HUES48 (cell line): ENCODE data around the gene OR2A2.

Source experiments
- H3K27ac ChIP-seq: one replicate; pipeline ENCODE4 v1.7.0; 2013; ENCODE audit warnings: low read depth, low read length, inconsistent platforms
- H3K27me3 ChIP-seq: 2 replicates; pipeline ENCODE4 v1.6.1; 2013; ENCODE audit warnings: mild to moderate bottlenecking, low read length; ENCODE audit not compliant: control insufficient read depth, insufficient read depth
- H3K36me3 ChIP-seq: 2 replicates; pipeline ENCODE4 v1.6.1; 2013; ENCODE audit warnings: low read length; ENCODE audit not compliant: control insufficient read depth, insufficient read depth
- H3K4me1 ChIP-seq: 2 replicates; pipeline ENCODE4 v1.6.1; 2013; ENCODE audit warnings: mild to moderate bottlenecking, low read length; ENCODE audit not compliant: control insufficient read depth, insufficient read depth
- H3K4me3 ChIP-seq: 2 replicates; pipeline ENCODE4 v1.5.1; 2013; ENCODE audit warnings: mild to moderate bottlenecking, low read depth, low read length
- H3K9ac ChIP-seq: 2 replicates; pipeline ENCODE4 v1.6.1; 2013; ENCODE audit warnings: mild to moderate bottlenecking, low read depth, low read length, moderate library complexity
- H3K9me3 ChIP-seq: 2 replicates; pipeline ENCODE4 v1.6.1; 2013; ENCODE audit warnings: low read length; ENCODE audit not compliant: control insufficient read depth, insufficient read depth

OR2A2 gene, protein sequence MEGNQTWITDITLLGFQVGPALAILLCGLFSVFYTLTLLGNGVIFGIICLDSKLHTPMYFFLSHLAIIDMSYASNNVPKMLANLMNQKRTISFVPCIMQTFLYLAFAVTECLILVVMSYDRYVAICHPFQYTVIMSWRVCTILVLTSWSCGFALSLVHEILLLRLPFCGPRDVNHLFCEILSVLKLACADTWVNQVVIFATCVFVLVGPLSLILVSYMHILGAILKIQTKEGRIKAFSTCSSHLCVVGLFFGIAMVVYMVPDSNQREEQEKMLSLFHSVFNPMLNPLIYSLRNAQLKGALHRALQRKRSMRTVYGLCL

DNA sequence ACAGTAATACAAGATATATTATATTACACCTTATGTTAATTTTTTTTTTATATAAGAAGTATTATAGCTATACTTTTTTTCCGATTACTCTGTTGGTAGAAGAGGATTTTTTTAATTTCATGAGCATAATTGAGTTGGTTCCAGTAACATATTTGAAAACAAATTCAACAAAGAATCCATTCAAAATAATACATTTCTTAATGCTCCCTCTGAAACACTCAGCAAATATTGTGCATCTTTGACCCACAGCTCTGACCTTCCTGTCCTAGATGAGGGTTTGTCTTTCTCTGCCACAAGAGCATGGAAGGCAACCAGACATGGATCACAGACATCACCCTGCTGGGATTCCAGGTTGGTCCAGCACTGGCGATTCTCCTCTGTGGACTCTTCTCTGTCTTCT lies at the start of gene OR2A2:
Gene OR2A2, plus strand, starts transcription at position 301 of the 400 bp plus-strand sequence. Its CDS starts 0 bp downstream, at position 301.
- Histone ChIP-seq H3K4me1 (no peaks in the 10 kb centered on the region), H3K4me3 (no peak within 1 kb of the TSS), H3K27me3 (no peaks in the 10 kb centered on the region), H3K9ac (no peak within 1 kb of the TSS), H3K36me3 (no peaks in the 10 kb centered on the region), H3K27ac (no peak within 1 kb of the TSS), H3K9me3 (no peaks in the 10 kb centered on the region)

DNA sequence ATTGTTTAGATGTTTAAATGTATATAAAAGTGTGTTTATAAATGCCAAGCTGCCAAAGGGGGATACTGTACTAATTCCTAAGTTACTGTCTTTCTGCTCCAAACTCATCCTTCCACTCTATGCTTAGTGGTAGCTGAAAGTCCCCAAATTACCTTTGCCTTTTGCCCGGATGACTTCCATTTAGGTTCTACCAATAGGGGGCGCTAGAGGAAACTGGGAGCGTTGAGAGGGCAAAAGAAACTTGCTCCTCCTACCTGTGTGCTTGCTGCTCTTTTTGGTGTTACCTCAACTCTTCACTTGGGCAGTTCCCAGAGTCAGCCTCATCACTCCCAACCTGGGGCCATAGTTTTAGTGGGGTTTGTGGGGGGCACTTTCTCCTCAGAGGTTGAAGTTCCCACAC lies 45.7 kb upstream of the OR2A2 start:
- no peaks in the 10 kb centered on the region for H3K27me3 ChIP-seq
- no peak overlapping the region for H3K27ac ChIP-seq
- no peaks in the 10 kb centered on the region for H3K36me3 ChIP-seq
- no peaks in the 10 kb centered on the region; the same call in 1 of the 2 replicates for H3K9me3 ChIP-seq
- no peak overlapping the region for H3K4me3 ChIP-seq
- H3K9ac ChIP-seq = no peak overlapping the region
- no peaks in the 10 kb centered on the region for H3K4me1 ChIP-seq

GRCh38 chr7:144069511-144069910 lies 39.9 kb upstream of the OR2A2 start, which contains the start of gene OR2A25:
TSS of gene OR2A25 (plus strand) at chr7:144069811. CDS start at chr7:144074220, 4,409 bp downstream.
- no peaks in the 10 kb centered on the region for H3K4me1 ChIP-seq
- no peaks in the 10 kb centered on the region for H3K36me3 ChIP-seq
- H3K27ac ChIP-seq = no peak within 1 kb of the TSS
- no peak within 1 kb of the TSS for H3K4me3 ChIP-seq
- no peaks in the 10 kb centered on the region for H3K9me3 ChIP-seq
- H3K9ac ChIP-seq = no peak within 1 kb of the TSS
- no peaks in the 10 kb centered on the region for H3K27me3 ChIP-seq

- Histone ChIP-seq H3K27ac (no peak overlapping the region), H3K4me1 (no peaks in the 10 kb centered on the region), H3K27me3 (no peaks in the 10 kb centered on the region), H3K4me3 (no peak overlapping the region), H3K36me3 (no peaks in the 10 kb centered on the region), H3K9me3 (no peaks in the 10 kb centered on the region), H3K9ac (no peak overlapping the region)
Observed at GRCh38 chr7:144069953-144070352, 39.4 kb upstream of the OR2A2 start.

- Histone ChIP-seq H3K27ac (no peak overlapping the region), H3K4me1 (no peaks in the 10 kb centered on the region), H3K27me3 (no peaks in the 10 kb centered on the region), H3K9ac (no peak overlapping the region), H3K9me3 (no peaks in the 10 kb centered on the region), H3K4me3 (no peak overlapping the region), H3K36me3 (no peaks in the 10 kb centered on the region)
Observed at GRCh38 chr7:144074374-144074773, 35.0 kb upstream of the OR2A2 start.

DNA sequence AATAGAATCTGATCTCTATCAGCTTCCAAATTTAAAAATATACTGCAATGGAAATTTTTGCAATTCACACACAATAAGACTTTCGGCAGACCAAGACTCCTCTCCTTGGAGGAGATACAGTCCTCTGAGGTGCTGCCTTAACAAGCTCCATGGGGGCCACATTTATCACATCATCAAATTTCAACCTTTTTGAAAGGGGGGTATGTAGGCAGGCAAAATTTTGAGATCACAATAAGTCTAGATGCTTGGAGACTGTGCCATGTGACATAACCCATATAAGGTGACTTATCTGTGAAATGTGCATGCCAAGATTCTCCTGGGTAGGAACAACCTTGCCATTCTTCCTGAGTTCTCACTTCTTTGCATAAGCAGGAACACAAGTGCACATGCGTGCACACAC lies 23.4 kb upstream of the OR2A2 start, which contains the start of gene OR2A12:
Gene OR2A12, plus strand, starts transcription at position 301 of the 400 bp plus-strand sequence. CDS start 8,830 bp downstream, outside the sequence.
- H3K36me3 ChIP-seq = no peaks in the 10 kb centered on the region
- H3K27me3 ChIP-seq = no peaks in the 10 kb centered on the region
- H3K9me3 ChIP-seq = peaks cover 3% of the 10 kb centered on the region; the same call in 1 of the 2 replicates
- no peak within 1 kb of the TSS for H3K27ac ChIP-seq
- H3K4me1 ChIP-seq = no peaks in the 10 kb centered on the region
- no peak within 1 kb of the TSS for H3K9ac ChIP-seq
- H3K4me3 ChIP-seq = no peak within 1 kb of the TSS

DNA sequence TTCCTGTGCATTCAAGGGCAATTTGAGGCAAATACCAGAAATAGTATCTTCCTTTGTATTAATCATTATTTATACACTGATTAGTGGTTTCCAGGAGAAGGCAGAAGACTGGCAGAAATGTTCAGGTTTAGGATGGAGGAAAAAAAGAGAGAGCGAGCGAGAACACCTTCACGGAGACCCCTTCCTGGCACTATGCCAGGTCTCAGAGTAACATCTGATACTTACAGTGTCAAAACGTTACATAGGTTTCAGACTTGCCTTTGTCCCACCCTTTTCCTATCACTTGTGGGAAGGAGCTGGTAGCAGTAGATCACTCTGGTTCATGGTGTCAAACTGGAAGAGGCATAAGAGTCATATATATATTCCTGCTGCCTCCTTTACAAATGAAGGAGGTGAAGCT lies 22.7 kb upstream of the OR2A2 start:
- peaks cover 3% of the 10 kb centered on the region; the same call in 1 of the 2 replicates for H3K9me3 ChIP-seq
- H3K9ac ChIP-seq = no peak overlapping the region
- H3K27me3 ChIP-seq = no peaks in the 10 kb centered on the region
- H3K27ac ChIP-seq = no peak overlapping the region
- no peaks in the 10 kb centered on the region for H3K4me1 ChIP-seq
- H3K4me3 ChIP-seq = no peak overlapping the region
- H3K36me3 ChIP-seq = no peaks in the 10 kb centered on the region

GRCh38 chr7:144087230-144087629 lies 22.2 kb upstream of the OR2A2 start:
- H3K9me3 ChIP-seq = peaks cover 3% of the 10 kb centered on the region; the same call in 1 of the 2 replicates
- no peaks in the 10 kb centered on the region for H3K36me3 ChIP-seq
- no peak overlapping the region for H3K9ac ChIP-seq
- H3K27ac ChIP-seq = no peak overlapping the region
- H3K4me3 ChIP-seq = no peak overlapping the region
- H3K4me1 ChIP-seq = no peaks in the 10 kb centered on the region
- no peaks in the 10 kb centered on the region for H3K27me3 ChIP-seq

DNA sequence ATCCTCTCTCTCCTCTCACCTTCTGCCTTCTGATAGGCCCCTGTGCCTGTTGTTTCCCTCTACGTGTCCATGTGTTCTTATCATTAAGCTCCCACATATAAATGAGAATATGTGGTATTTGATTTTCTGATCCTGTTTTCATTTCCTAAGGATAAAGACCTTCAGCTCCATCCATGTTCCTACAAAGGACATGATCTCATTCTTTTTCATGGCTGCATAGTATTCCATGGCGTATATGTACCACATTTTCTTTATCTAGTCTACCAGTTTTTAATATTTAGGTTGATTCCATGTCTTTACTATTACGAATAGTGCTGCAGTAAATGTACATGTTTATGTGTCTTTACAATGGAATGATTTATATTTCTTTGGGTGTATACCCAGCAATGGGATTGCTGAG lies 18.7 kb upstream of the OR2A2 start:
- Histone ChIP-seq H3K36me3 (no peaks in the 10 kb centered on the region), H3K27me3 (no peaks in the 10 kb centered on the region), H3K9ac (no peak overlapping the region), H3K4me3 (no peak overlapping the region), H3K27ac (no peak overlapping the region), H3K4me1 (no peaks in the 10 kb centered on the region), H3K9me3 (peaks cover 3% of the 10 kb centered on the region; the same call in 1 of the 2 replicates)

- Histone ChIP-seq H3K27me3 (no peaks in the 10 kb centered on the region), H3K4me1 (no peaks in the 10 kb centered on the region), H3K4me3 (no peak overlapping the region), H3K9ac (no peak overlapping the region), H3K9me3 (no peaks in the 10 kb centered on the region), H3K36me3 (no peaks in the 10 kb centered on the region), H3K27ac (no peak overlapping the region)
Observed at GRCh38 chr7:144098776-144099175, 10.6 kb upstream of the OR2A2 start.

DNA sequence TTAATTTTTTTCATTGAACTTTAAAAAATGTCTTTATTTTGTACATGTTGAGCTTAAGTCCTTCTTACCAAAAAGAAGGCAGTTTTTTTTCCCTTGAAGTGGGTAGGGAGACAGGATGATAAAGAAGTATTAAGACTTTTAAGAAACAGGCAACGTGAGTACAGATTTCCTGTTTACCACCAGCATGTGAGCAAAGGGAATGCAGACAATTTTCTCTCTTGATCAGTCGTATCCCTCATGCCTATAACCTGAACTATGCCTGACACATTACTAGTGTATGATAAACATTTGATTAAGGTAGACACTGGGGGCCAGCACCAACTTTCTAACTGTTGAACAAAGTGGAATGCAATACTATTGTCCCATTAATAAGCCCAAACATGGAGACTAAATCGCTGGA lies 8.8 kb upstream of the OR2A2 start:
- Histone ChIP-seq H3K27ac (no peak overlapping the region), H3K4me1 (no peaks in the 10 kb centered on the region), H3K4me3 (no peak overlapping the region), H3K27me3 (no peaks in the 10 kb centered on the region), H3K9ac (no peak overlapping the region), H3K9me3 (no peaks in the 10 kb centered on the region), H3K36me3 (no peaks in the 10 kb centered on the region)
